Measurements from ENCODE around the gene ADGRB3.
A peak's percentile ranks its signal among the peaks of the same experiment; 100 is the strongest.
"Not testable (repeated sequence)": the region's sequence is repeated elsewhere in the genome, so short reads cannot be mapped to it uniquely, and the experiment has no call there.

ADGRB3 gene

DNA sequence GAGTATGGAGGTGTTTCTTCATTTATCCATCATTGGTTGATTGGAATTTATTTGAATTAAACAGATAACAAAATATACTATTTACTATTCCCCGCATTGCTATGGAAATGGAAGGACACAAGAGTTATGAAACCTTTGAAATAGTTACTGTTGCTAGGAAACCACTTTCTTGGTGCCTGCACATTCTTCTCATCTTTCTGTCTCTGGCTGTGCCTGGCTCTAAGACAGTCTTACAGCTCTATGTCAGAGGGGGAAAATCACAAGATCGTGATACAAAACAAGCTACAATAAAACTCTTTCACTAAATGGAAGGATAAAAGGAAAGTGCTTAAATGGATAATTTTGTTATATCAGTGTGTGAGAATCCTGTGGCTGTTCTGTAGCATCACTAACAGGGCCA is 708.8 kb downstream of the ADGRB3 start:
- DNase-seq (ENCODE audit: low spot score): no peak

DNA sequence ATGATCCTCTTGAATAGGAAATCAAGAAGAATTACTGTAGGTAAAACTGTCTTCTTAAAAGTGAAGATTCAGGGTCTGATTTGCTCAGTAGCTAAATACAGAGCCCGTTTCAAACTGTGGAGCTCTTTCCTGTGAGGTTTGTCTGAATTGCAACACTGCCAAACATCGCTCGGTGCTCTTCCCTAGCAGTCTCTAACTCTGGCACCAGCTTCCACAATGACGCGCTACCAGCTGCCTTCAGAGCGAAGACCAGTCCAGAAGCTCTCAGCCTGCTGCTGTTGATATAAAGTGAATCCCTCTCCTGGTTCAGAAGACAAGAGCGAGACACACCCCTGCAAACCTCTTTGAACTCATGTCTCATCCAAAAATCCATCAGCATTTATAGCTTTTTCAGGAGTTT is 714.7 kb downstream of the ADGRB3 start:
- no peak for DNase-seq (ENCODE audit: low spot score)

DNA sequence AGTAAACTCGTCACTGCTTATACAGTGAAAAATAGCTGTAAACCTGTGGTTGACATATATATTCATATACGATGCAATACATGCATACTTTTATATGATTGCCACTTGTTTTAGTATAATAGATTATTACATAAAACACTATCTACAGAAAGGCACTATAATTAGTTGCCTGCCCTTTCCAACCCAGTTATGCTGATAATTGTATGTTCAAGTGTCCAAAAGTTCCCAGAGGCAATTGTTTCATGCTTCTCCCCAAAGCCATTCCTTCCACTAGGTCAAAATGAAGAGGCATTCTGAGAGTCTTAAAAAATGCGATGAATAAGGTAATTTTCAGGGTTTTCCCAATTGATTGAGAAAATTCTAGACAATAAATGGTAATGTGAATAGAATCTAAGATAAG is 727.1 kb downstream of the ADGRB3 start:
- DNase-seq (ENCODE audit: low spot score): no peak

DNA sequence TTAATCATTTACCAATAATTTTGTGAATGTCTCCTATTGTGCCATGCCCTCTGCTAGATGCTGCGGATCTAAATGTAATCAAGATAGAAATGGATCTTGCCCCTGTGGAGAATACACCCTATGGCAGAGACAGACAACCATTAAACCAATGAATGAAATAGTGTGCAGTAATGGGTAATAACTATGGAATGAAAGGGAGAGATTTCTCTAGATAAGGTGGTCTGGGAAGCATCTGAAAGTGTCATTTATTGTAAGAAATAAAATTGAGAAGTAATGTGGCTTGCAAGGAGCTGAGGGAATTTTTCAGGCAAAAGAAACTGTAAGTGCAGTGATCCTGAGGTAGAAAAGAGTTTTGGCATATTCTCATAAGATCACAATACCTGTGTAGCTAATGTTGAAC is 731.7 kb downstream of the ADGRB3 start:
- DNase-seq (ENCODE audit: low spot score): no peak

DNA sequence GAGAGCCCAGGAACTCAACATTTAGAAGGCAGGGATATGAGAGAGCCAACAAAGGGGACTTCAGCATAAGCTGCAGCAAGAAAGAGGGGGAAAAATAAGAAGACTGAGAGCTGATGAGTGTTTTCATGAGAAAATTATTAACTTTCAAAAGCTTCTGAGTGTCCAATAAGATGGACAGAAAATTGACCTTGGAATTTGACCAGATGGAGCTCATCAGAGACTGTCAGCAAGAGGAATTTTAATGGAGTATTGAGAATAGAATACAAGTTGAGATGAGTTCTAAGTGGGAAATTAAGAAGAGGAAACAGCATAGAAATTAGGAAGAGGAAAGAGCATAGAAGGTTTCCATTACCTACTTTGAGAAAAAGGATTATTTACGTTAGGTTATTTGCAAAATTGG is 733.5 kb downstream of the ADGRB3 start:
- no peak for DNase-seq (ENCODE audit: low spot score)

DNA sequence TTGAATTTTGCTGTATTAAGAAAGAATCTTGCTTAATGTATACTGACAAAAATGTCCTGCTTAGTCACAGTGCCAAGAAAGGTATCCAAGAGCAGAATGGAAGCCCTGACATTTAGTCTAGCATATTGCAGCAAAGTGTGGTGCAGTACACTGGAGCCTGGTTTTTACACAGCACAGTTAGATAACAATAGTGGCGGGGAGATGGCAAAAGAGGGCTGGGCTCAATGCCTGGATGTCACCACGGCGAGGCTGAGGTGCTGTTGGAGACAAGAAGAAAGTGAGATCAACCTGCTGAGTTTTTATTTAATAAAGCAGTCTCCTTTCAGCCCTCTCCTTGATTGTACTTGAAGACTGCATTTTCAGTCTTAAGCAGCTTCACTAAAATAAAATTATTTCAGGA is 735.7 kb downstream of the ADGRB3 start:
- no peak for DNase-seq (ENCODE audit: low spot score)

DNA sequence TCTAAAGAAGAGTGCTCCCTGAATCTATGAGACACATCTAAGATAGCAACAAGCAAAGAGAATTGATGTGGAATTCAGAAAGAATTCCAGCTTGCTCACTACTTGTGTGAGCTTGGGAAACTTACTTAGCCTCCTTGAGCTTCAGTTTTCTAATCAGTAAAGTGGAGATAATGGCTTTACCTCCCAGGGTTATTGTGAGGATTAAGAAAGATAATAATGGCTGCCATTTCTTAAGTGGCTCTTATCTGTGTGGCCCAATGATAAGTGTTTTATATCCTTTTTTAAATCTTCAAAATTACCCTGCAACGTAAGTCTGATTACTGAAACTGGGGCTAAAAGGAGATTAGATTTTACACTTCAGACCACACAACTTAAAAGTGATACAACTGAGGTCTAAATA is 743.2 kb downstream of the ADGRB3 start:
- DNase-seq (ENCODE audit: low spot score): no peak

DNA sequence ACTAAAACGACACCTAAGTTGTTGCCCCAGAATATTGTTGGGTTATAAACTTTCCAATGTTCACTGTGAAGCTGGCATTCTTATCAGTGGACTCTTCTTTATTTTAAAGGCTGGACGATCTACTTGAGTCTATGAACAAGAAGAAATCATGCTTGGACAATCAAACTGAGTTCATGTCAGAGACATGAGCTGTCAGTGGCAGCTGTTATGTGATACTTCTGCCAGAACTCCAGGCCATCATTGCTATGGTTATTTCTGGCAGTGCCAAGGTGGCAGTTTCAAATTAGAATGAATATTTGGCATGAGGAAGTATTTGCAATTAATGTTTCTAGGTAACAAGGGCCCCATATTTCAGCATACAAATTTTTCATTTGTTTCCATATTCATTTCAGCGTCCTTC is 744.4 kb downstream of the ADGRB3 start:
- DNase-seq (ENCODE audit: low spot score): no peak

DNA sequence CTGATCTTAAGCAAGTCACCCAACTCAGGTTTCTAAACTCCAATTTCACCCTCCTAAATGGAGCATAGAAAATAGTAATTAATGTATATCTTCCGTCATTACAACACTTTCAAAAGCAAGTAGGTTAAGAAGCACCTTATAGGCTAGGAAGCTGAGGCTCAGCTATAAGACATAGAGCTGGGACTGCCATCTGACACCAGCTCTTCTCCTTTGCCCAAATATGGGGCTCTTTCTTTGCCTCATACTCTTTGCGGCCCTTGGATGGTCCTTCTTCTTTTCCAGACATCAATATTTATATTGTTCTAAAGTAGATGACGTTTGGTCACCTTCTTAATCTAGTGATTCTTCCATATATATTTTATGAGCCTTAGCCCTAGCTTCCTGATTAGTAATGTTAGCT is 748.5 kb downstream of the ADGRB3 start:
- no peak for DNase-seq (ENCODE audit: low spot score)

DNA sequence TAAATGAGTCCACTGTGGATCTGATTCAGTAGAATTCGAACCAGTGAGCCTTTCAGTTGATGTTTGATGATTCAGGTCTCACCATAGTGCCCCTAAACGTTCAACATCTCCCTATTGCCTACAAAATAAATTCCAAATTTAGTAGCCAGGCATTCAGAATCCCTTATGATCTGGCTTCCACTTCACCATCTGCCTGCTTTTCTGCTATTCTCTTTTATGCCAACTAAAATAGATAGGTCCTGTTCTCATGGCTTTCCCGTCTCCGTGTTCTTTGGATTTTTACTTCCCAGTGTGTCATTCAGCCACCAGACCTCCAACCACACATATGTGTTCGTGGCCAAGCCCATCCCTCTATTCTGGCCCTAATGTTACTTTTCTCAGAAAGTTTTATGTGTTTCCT is 751.3 kb downstream of the ADGRB3 start:
- no peak for DNase-seq (ENCODE audit: low spot score)

DNA sequence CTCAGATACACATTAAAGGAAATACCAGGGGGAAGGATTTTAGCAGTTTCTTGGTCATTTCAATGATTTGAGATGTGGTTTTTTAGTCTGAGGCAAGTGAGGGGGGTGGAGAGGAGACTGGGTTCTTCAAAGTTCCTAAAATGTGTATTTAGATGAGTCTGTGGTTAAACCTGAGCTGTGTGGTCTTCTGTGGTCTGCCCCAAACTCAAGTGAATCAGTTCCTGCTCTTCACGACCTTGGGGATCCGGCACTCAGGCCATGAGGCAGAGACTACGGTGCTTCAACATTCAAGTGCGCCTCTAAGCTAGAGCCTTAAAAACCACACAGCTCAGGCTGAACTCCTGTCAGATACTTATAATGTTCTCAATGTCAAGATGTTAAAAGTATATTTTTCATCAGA is 755.0 kb downstream of the ADGRB3 start:
- no peak for DNase-seq (ENCODE audit: low spot score)

DNA sequence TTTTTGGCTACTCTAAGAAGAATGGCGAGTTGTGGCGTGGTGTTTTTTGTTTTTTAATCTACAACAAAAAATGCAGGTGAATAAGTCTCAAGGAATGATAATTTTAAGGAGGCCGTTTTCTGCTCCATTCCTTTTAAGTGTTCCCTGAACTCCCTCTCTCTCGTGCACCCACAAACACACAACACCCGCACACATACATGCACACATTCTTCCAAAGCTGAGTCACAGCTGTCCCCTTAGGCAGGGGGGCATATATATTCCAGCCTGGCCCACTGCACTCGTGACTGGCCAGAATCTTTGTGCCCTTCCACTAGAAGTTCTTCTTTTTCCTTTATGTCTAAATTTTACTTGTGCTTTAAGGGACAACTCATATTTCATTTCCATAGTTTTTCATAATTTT is 756.0 kb downstream of the ADGRB3 start:
- no peak for DNase-seq (ENCODE audit: low spot score)

DNA sequence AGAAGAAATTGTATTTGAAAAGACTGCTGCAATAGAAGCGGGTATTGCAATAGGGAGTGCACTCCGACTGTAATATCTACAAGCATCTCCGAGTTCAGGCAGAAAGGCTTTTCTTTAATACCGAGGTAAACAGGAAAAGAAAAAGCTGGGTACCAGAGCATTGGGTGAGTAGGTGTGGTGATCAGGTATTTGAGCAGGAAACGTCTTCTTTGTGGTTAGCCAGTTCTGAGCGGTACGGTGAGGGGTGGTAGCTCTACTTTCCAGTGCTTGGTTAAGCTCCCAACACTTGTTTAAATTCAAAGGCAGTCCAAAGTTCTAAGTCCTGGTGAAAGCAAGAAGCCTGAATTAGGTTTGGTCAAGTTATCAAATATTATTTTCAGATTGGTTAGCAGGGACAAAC is 757.7 kb downstream of the ADGRB3 start:
- DNase-seq (ENCODE audit: low spot score): no peak

DNA sequence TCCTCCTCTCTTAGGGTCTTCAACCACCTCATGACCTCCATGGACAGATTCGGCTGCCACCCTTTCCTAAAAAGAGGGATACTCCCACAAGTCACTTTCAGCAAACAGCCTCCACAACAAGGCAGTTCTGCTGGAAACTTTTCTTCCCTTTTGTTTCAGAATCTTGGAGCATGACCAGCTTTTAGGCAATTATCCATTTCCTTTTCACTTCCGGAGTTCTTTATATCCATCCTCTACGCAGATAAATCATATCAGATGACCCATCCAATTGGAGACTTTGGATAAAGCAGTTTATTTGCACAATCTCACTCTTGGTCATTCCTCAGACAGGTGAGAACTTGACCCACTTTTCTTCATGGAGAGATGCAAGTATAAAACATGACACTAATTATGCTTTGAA is 763.2 kb downstream of the ADGRB3 start:
- DNase-seq (ENCODE audit: low spot score): no peak

DNA sequence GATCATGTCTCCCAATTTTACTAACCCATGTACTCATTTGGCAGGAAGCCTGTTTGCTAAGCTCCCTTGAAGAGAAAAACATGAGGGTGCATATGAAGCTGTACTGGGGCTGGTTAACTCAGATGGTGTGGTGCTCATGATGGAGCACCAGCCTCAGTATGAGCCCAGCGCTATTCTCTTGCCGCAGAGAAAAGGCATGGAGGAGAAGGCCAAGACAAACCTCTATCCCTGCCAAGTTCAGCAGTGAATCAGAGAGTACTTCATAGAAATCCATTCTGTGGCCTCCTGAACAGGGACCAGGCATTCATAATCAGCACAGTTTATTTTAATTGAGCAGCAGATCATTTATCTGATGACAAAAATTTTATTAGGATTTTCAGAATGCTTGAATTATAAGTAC is 763.6 kb downstream of the ADGRB3 start:
- no peak for DNase-seq (ENCODE audit: low spot score)

DNA sequence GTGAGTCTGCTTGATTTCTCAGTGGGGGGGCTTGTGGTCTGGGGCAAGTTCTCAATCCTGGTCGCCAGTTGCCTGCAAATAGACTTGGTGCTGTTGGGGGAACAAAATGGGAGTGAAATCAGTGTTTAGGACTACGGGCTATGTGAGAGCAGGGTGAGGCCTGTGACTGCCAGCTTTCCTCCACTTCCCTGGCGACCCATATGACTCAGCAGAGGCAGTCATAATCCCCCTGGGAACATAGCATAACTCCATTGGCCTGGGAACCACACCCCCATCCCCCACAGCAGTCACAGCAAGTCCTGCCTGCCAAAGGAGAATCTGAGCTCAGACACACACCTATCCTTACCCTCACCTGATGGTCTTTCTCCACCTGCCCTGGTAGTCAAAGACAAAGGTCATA is 773.8 kb downstream of the ADGRB3 start:
- no peak for DNase-seq (ENCODE audit: low spot score)

DNA sequence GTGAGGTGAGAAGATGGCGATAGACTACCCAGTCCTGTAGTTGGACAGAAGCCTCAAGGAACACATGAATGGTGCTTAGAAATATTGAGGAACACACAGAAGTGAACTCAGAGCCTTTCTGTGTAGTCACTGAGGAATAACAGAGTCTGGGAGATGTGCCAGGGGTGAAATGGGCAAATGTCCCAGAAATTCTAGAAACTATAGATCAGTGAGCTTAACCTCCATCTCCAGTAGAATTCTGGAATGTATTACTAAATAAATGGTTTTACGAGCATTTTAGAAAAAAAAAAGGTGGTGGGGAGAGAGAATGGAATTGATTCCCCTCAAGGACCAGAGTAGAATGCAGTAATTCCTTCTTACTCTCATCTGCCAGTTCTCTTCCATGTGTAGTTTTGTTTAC is 781.7 kb downstream of the ADGRB3 start:
- no peak for DNase-seq (ENCODE audit: low spot score)

DNA sequence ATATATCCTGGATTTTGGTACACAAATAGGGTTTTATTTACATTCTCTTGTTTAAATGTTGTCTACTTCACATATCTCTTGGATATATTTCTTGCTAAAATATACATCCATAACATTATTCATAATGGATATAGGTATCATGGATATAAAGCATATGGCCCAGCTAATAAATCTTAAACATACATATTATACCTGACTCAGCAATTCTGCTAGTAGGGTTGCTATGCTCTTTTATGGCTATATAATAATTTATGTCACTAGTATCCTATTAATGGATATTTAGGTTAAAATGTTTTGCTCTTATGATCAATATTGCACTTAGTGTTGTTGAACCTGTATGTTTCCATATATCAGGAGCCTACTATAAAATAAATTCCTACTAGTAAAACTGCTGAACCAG is 786.2 kb downstream of the ADGRB3 start:
- no peak for DNase-seq (ENCODE audit: low spot score)

DNA sequence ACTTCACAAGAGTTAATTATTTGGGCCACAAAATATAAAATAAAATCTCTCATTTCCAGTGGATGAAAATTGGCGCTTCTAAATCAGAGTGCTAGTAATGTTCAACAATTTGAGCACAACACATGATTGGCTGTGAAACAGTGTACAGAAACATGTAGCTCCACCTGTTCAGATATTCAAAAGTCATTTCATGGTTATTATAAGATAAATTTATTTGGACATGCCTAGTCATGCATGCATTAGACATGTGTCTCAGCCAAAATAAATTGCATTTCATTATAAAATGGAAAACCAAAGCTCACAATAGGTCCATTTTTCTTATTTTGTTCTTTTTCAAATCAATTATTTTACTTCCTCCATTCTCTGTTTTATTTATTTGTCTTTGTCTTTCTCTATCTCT is 786.9 kb downstream of the ADGRB3 start:
- no peak for DNase-seq (ENCODE audit: low spot score)

DNA sequence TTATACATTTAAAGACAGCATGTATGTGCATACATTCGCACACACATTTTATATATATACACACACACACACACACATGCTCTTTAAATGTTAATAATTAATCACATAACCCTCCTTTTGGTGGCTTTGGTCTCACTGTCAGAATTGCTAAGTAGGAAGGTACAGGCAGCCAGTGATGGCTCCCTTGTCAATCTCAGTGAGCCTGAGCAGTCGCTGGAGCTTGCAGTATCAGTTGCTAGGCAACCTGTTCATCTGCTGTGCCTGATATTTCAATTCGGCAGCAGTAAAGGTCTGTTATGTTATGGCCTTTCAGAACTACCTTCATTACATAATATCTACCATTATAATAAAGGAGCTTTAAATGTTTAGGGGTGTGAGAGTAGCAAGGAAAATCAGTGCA is 787.4 kb downstream of the ADGRB3 start:
- DNase-seq (ENCODE audit: low spot score): peak; percentile 3

DNA sequence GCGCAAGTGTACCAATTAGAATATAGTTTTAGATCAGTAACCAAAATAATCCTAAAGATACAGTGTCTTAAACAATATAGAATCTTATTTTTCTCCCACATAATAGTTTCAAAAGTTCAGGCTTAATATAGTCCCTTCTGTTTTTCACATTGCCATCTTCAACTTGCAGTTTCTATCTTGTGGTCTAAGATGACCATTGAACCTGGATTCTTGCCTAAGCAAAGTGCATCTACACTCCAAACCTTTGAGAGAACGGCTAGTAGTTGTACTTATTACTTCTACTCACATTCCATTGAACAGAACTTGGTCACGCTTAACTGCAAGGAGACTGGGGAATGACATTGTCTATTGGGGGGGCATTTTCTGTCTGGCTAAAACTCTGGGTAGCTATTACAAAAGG is 788.7 kb downstream of the ADGRB3 start:
- DNase-seq (ENCODE audit: low spot score): no peak

DNA sequence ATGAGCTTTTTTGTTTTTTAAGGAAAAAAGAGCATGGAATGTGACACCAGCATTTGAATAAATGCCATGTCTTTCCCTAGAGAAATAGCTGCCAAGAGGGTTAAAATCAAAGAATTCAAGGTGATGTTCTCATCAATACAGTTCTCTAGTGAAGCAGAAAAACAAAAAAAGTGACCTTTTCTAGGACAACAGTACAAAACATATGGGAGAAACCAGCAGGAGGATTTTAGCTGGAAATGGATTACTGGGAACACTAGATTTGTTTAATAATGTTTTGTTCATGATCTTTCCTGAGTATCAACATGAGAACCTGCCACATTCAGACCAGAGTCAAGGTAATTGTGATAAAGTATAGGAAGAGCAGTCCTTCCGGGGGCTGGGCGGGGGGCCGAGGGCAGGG is 789.5 kb downstream of the ADGRB3 start:
- no peak for DNase-seq (ENCODE audit: low spot score)

DNA sequence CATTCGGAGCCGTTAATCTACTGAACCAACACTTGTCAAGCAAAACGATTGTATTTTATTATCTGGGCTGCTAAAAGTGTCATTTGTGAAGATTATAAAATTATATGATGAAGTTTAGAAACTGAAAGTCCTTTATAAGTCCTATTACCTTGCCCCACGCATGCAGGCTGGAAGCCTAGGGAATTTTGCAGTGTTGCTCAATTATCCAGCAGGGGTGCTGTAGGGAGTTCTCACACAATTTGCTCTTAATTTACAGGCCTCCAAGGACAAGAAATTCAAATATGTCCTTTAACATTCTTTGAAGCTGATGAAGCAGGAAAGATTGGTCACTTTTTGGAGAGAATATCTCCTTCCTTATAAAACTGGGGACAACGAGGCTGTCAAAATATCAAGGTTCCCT is 792.8 kb downstream of the ADGRB3 start:
- no peak for DNase-seq (ENCODE audit: low spot score)

DNA sequence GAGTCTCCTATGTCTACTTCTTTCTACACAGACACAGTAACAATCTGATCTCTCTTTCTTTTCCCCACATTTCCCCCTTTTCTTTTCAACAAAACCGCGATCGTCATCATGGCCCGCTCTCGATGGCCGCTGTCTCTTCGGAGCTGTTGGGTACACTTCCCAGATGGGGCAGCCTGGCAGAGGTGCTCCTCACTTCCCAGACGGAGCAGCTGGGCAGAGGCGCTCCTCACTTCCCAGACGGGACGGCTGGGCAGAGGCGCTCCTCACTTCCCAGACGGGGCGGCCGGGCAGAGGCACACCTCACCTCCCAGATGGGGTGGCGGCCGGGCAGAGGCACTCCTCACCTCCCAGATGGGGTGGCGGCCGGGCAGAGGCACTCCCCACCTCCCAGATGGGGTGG is 797.1 kb downstream of the ADGRB3 start:
- DNase-seq (ENCODE audit: low spot score): not testable (repeated sequence)

DNA sequence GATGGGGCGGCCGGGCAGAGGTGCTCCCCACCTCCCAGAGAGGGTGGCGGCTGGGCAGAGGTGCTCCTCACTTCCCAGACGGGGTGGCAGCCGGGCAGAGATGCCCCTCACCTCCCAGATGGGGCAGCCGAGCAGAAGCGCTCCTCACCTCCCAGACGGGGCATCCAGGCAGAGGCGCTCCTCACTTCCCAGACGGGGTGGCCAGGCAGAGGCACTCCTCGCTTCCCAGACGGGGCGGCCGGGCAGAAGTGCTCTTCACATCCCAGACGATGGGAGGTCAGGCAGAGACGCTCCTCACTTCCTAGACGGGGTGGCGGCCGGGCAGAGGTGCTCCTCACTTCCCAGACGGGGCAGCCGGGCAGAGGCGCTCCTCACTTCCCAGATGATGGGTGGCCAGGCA is 798.0 kb downstream of the ADGRB3 start:
- not testable (repeated sequence) for DNase-seq (ENCODE audit: low spot score)

Measured in SW480 (cell line).